HG02642 (cell line): ENCODE data around the gene ZNF507.
"Not testable (repeated sequence)": the region's sequence is repeated elsewhere in the genome, so short reads cannot be mapped to it uniquely, and the experiment has no call there.

ENCODE experiments used
- ATAC-seq: cut with Tn5 transposase; IDR thresholded peaks from one replicate; pipeline ENCODE4 v1.9.1; 2021; ENCODE audit warnings: mild to moderate bottlenecking; ENCODE audit not compliant: unreplicated experiment, poor library complexity

The ZNF507 gene

GRCh38 chr19:32363632-32364031 is 18.2 kb downstream of the ZNF507 start:
- ATAC-seq = no peak

DNA sequence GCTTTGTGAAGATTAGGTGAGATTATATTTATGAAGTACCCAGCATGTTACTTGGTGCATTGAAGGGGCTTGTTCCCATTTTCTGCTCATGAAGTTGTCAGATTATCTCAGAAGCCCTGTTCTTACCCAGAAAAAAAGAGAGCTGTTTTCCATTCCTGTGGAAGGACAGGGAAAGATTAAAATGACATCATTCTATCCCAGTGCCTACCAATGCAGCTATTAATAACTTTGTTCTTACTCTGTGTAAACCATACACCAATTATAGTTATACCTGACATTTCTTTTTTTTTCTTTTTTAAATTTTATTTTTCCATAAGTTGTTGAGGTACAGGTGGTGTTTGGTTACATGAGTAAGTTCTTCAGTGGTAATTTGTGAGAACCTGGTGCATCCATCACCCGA is 18.6 kb downstream of the ZNF507 start:
- ATAC-seq = no peak

DNA sequence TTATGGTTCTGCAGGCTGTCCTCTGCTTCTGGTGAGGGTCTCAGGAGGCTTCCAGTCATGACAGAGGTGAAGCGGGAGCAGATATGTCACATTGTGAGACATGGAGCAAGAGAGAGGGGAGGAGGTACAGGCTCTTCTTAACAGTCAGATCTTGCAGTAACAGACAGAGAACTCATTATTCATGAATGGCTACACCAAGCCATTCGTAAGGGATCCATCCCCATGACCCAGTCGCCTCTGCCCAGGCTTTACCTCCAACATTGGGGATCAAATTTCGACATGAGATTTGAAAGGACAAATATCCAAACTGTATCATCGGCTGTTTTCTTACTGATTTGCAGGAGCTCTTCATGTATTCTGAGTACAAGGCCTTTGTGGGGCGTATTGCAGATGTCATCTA is 21.7 kb downstream of the ZNF507 start:
- no peak for ATAC-seq

GRCh38 chr19:32367948-32368536 is 22.6 kb downstream of the ZNF507 start:
- no peak for ATAC-seq

DNA sequence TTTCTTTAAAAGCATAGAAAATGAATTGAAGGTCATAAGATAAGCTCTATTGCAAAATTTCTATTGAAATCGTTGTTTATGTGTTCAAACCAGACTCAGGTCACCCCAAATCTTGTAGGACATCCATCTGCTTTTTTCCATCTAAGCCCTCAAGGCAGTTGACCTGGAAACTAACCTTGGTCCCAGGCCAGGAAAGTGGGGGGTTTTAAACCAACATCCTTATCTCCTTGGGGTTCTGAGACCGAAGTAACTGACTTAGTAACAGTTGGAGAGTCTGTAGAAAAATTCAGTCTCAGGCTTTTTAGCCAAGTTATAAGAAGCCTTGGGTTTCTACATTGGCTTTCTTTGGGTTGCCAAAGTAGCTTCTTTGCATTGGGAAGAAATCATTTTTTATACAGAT is 23.4 kb downstream of the ZNF507 start:
- no peak for ATAC-seq

DNA sequence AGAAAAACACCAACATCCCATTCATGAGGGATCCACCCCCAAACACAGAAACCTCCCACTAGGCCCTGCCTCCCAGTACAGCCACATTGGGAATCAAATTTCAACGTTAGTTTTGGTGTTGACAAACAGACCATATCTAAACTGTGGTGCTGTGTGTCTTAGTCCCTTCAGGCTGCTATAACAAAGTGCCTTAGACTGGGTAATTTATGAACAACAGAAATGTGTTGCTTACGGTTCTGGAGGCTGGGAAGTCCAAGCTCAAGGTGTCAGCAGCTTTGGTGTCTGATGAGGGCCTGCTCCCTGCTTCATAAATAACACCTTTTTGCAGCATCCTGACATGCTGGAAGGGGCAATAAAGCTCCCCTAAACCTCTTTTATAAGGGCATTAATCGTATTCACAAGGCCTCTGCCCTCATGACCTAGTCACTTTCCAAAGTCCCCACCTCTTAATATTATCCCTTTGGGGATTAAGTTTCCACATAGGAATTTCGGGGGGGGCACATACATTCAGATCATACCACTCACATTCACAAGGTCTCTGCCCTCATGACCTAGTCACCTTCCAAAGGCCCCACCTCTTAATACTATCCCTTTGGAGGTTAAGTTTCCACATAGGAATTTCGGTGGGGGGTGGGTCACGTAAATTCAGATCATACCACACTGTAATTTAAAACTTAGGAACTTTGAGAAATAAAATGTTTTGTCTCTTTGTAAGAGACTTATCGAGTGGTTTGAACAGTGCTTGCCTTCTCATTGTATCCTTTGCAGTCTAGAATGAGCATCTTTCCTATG is 27.5 kb downstream of the ZNF507 start:
- no peak for ATAC-seq

DNA sequence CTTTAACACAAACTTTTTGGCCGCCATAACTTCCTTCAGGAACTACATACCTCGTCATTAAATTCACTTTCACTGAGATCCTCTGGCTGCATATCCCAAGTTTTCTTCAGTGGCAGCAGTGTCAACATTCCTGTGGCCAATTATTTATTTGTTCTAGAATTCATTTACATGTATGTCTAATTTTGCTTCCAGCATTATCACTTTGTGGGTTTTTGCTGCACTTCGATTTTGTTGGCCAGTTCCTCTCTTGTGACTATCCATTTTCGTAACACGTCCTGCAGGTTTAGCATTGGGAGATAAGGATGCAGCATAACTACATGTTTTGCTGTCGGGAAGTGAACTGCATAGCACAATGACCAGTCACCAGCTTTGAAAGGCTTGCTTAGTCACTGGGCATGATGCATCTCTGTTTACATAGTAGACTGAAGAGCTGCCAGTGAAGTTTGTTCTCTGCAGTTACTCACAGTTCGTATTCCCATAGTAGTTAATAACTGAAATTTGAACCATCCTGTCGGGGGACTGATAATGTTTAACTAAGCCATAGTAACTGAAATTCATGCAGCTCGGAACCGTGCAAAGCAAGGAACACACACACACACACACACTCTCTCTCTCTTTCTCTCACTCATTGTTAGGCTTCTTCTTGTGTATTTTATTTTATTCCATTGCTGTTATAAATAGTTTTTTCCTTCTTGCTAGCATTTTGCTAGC is 28.3 kb downstream of the ZNF507 start:
- ATAC-seq = no peak

DNA sequence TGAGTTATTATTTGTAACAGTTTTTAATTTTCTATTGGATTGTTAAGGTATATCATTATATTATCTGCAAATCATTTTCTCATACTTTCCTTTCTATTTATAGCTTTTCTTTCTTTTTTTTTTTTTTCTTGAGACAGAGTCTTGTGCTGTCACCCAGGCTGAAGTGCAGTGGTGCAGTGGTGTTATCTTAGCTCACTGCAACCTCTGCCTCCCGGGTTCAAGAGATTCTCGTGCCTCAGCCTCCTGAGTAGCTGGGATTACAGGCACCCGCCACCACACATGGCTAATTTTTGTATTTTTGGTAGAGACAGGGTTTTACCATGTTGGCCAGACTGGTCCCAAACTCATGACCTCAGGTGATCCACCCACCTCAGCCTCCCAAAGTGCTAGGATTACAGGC is 29.0 kb downstream of the ZNF507 start:
- ATAC-seq = not testable (repeated sequence)

DNA sequence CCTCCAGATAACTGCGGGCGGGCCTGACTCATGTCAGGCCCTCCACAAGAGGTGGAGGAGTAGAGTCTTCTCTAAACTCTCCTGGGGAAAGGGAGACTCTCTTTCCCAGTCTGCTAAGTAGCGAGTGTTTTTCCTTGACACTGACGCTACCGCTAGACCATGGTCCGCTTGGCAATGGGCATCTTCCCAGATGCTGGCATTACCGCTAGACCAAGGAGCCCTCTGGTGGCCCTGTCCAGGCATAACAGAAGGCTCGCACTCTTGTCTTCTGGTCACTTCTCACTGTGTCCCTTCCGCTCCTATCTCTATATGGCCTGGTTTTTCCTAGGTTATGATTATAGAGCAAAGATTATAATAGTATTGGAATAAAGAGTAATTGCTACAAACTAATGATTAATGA is 31.7 kb downstream of the ZNF507 start:
- ATAC-seq = not testable (repeated sequence)

DNA sequence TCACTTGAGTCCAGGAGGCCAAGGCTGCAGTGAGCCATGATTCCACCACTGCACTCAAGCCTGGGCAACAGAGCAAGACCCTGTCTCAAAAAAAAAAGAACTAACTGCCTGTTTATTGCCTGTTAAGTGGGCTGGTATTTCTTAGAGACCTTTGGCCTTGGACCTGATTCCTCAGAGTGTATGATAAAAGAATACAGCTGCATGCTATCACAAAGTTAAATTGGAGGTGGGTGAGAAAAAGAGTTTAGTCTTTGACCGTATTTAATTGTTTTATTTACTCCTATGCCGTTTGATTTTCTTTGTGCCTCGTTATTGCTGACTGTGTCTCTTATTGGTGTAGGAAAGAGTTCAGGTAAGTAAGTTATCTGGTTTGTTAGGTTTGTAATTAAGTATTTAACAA is 34.9 kb downstream of the ZNF507 start:
- ATAC-seq = no peak

DNA sequence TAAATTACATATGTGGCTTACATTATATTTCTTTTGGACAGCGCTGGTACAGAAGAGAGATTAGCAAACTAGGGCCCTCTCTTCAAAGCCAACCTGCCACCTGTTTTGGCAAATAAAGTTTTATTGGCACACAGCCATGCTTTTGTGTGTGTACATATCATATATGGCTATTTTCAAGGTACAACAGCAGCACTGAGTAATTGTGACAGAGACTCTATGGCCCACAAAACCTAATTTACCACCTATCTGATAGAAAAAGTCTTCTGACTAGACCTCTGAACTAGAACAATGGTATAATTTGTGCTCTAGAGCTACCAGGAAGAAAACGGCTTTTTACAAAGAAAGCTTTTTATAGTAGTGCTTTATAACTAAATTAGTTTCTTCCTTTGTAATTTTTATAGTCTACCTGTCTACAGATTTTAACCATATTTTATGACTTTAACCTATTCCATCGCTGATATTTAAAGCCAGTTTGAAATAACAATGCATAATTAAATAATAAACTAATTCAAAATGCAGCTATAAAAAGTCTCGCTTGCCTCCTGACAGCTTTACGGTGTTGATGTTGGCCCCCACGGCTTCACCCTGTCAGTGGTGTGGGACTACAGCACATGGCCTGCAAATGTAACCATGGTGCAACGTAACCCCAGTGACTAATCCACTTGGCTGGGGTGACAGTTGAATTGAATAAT is 42.4 kb downstream of the ZNF507 start:
- no peak for ATAC-seq

- no peak for ATAC-seq
Observed at GRCh38 chr19:32388393-32388855, 43.0 kb downstream of the ZNF507 start.

DNA sequence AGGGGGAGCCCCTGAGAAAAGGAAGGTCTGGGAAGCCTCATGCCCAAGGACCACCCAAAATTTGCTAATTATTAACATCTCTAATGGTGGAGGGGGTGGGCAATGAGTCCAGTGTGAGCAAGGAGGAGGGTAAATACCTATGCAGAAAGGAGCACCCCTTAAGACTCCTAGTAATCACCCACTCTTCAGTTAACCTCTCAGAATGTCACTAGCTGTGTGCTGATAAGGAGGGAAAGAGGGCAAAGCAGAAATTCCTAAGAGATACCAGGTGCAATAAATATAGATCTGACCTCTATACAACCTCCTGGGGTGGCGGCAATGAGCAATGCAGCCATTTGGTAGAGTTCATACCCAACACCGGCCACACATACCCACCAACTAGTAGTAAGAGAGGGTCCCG is 47.5 kb downstream of the ZNF507 start:
- ATAC-seq = no peak

- no peak for ATAC-seq
Observed at GRCh38 chr19:32396046-32396652, 50.7 kb downstream of the ZNF507 start.

- ATAC-seq = no peak
Observed at GRCh38 chr19:32397671-32398101, 52.3 kb downstream of the ZNF507 start.

DNA sequence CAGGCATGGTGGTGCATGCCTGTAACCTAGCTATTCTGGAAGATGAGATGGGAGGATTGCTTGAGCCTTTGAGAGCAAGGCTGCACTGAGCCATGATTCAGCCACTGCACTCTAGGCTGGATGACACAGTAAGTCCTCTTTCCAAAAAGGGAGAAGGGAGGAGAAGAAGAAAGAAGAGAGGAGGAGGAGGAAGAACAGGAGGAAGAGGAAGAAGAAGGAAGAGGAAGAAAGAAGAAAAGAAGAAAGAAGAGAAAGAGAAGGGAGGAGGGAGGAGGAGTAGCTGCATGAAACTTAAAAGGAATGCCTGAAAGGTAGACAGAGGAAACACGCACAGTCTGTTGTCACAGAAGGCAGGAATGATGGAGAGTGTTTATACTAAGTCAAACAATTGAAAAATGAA is 56.6 kb downstream of the ZNF507 start:
- no peak for ATAC-seq

DNA sequence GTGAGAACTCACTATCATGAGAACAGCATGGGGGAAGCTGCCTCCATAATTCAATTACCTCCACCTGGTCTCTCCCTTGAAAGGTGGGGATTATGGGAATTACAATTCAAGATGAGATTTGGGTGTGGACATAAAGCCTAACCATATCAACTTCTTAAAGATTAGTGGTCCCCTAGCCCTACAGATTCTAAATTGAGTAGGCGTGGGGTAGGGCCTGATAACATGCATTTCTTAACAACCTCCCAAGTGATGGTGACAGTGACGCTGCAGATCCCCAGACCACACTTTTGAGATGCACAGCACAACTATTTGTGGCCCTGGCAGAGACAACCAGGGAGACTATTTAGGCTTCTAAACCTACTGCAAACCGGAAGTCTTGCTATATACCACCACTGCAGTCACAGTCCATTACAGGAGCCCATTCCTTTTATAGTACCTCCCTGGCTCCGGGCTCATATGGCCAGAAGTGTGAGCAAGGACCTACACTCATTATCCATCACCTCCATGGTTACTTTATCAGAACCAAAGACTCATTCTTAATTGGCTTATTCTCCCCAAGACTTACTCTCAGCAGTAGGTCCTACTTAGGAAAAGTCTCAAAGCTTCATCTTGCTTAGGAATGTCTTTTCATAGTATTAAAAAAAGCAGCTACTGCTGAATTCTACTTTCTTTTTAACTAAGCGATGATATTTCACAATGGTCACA is 58.0 kb downstream of the ZNF507 start:
- ATAC-seq = no peak

DNA sequence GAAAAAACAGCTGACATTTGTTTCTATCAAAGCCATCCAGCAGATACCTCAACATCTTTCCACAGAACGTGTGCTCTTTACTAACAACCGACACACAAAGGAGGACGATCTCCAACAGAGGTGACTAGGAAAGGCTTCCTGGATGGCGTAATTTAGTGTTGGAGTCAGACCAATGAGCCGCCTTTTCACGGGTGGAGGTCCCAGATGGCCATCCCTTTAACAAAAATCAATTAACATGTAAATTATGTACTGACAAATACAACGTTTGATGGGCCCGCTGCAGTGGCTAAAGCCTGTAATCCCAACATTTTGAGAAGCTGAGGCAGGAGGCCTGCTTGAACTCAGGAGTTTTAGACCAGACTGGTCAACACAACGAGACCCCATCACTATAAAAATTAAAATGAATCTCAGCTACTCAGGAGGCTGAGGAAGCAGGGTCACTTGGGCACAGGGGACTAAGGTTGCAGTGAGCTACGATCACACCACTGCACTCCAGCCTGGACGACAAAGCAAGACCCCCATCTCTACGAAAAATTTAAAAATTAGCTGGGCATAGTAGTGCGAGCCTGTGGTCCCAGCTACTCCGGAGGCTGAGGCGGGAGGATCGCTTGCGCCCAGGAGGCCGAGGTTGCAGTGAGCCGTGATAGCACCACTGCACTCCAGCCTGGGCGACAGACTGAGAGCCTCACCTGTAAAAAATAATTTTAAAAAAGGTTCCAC is 59.0 kb downstream of the ZNF507 start:
- no peak for ATAC-seq

- ATAC-seq = peak; percentile 28
Observed at GRCh38 chr19:32404933-32405430, 59.6 kb downstream of the ZNF507 start.
